WI38 (cell line): ENCODE results near the gene LTBP1.
A peak's percentile ranks its signal among the peaks of the same experiment; 100 is the strongest.

ENCODE experiments used
- H3K4me3 ChIP-seq: 2 replicates; pipeline ENCODE4 v1.5.1; 2011; ENCODE audit warnings: low read depth, mild to moderate bottlenecking, control low read depth, low read length
- TF ChIP-seq, protein P1 (sequence below): IDR thresholded peaks from 2 replicates; pipeline ENCODE4 v1.5.1; 2012; ENCODE audit warnings: low read depth, mild to moderate bottlenecking, control low read depth, low read length

LTBP1 gene

DNA sequence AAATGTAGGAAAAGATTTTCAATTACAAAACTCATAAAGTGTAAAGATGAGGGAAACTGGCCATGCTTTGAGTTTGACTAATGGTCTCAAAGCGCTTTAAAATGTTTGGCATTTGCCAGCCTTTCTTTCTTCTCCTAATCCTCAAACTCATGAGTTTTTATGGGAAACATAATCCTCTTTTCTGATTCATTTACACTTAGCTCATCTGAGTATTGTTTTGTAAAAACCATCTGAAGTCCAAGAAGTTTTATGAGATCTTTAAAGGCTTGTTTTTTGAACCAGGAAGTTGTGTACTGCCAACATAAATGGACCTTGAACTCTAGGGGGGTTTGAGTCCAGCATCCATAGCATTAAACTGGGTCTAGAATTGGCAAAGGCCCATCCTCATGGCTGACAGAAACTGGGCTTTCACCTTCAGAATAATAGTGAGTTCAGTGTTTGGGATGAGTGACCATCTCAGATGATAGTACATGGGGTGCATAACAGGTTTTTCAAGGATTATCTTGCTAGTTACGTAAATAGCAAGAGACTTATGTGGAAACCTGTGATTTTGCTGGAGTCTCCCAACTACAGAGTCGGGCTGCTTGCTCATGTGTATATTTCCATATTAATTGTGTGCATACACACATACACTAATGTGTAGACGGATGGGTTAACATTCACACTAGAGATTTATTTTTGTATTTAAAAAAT lies 3.8 kb upstream of the LTBP1 start:
- no peak overlapping the region for H3K4me3 ChIP-seq
- TF ChIP-seq, protein P1, sequence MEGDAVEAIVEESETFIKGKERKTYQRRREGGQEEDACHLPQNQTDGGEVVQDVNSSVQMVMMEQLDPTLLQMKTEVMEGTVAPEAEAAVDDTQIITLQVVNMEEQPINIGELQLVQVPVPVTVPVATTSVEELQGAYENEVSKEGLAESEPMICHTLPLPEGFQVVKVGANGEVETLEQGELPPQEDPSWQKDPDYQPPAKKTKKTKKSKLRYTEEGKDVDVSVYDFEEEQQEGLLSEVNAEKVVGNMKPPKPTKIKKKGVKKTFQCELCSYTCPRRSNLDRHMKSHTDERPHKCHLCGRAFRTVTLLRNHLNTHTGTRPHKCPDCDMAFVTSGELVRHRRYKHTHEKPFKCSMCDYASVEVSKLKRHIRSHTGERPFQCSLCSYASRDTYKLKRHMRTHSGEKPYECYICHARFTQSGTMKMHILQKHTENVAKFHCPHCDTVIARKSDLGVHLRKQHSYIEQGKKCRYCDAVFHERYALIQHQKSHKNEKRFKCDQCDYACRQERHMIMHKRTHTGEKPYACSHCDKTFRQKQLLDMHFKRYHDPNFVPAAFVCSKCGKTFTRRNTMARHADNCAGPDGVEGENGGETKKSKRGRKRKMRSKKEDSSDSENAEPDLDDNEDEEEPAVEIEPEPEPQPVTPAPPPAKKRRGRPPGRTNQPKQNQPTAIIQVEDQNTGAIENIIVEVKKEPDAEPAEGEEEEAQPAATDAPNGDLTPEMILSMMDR: no peak

DNA sequence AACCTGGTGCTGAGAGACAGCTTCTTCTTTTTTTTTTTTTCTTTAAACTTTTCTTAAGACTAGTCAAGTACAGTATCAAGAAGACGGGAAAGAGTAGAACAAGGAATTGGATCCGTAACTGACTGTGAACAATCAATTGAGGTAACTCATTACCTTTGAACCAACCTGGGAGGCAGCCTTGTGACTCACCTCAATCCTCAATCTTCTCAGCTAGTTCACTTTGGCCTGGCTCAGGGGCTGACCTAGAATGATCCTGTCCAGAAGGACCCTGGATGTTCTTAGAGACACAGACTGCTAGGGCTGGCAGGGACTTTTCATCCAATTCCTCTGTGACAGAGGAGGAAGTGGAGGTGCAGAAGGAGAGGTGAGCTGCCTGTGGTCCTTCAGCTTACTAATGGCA lies 1.5 kb upstream of the LTBP1 start:
- no peak overlapping the region for H3K4me3 ChIP-seq
- TF ChIP-seq, protein P1: no peak

DNA sequence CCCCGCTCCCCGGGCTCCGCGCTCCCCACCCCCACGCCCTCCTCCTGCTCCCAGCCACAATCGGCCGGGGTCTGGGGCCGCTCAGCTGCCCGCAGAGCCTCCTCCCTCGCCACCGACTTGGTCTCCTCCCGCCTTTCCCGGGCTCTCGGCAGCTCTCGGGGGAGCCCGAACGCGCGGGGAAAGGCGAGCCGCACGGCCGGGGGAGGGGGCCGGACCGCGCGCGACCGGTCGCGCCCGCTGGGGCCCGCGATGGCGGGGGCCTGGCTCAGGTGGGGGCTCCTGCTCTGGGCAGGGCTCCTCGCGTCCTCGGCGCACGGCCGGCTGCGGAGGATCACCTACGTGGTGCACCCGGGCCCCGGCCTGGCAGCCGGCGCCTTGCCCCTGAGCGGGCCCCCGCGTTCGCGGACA lies 327 bp downstream of the LTBP1 start:
- peak overlapping the region; percentile 72 for H3K4me3 ChIP-seq
- TF ChIP-seq, protein P1: no peak

DNA sequence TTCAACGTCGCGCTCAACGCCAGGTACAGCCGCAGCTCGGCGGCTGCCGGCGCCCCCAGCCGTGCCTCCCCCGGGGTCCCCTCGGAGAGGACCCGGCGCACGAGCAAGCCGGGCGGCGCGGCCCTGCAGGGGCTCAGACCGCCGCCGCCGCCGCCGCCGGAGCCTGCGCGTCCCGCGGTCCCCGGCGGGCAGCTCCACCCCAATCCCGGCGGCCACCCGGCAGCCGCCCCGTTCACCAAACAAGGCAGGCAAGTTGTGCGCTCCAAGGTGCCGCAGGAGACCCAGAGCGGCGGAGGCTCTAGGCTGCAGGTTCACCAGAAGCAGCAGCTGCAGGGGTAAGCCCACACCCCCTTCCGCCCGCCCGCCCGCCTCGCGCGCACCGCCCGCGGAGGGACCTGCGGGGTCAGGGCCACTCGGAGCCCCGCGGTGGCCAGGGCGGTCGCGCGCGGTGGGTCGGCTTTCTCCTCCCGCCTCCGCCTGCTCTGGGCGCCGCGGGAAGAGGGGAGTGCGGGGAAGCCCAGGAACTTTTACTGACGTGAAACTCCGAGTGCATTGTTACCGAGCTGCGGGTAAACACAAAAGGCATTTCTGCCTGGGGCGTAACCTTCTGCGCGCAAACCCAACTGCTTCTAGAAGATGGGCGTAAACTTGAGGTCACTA lies 861 bp downstream of the LTBP1 start:
- H3K4me3 ChIP-seq: peak overlapping the region; percentile 72
- TF ChIP-seq, protein P1: no peak

DNA sequence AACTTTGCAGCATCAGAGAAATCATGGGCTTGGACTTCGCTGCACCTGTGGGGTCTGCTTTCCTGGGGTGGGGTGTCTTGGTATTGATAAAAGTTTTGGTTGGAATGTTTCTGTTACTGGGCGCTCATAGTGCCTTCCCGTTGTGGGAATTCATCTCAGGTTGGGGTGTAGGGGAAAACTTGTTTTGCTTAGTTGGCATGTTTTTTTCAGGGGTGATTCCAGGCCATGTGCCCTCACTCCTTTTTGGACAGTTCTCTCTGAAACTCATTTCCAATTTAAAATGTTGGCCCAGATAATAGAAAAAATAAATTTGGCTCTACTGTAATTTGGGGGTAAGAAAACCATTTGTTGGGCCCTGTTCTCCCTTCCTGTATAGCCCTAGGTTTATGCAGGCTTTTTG lies 1.5 kb downstream of the LTBP1 start:
- TF ChIP-seq, protein P1: no peak
- H3K4me3 ChIP-seq: peak overlapping the region; percentile 72

DNA sequence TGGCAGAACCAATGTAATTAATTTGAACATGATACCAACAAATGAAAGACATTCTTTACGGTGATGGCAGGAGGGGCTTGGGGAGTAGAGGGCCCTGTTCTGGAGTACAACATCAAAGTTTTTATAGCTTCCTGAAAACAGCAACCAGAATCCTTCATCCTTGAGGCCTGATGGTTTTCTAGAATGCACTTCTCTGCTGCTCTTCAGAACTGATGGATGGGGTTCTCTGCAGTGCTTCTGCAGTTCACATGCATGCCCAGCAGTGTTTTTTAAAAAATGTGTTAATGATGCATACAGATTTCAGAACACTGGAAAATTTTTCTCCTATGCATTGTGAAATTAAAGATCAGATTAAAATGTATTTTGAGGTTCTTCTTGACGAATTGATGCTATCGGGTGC lies 2.5 kb downstream of the LTBP1 start:
- TF ChIP-seq, protein P1: no peak
- H3K4me3 ChIP-seq: 0 out of 2 replicates have a peak overlapping the region, but pooled peaks have one; percentile 72

DNA sequence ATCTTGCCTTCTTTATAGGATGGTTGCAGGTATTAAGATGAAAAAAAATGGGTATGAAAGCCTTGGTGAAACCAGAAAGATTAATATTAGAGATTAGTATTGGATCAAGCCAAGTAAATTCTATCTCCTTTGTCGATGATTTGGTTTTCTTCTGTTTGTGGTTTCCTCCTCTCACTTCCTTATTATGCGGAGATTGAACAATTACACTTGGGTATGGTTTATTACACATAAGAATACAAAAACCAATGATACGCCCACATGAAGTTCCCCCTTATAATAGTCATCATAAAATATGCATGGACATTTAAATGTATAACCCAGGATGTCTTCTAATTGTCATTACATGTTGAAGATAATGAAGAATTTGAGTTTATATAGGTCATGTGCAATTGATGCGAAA lies 4.9 kb downstream of the LTBP1 start:
- TF ChIP-seq, protein P1: no peak
- no peak overlapping the region for H3K4me3 ChIP-seq
